ENCODE data around the gene TTC19. TPM values are rescaled to one million over a fixed set of nuclear protein-coding genes. Genes with fewer than 3 reads are reported as not detected.

TTC19 gene
- total and polyA plus RNA-seq, 2 experiments from 2014 or later: 26.3 to 45.3 TPM

GRCh38 chr17:15966183-15966878 lies 33.3 kb upstream of the TTC19 start:
- Histone ChIP-seq H3K9me3 (ENCODE audit: low read depth) (no peaks in the 10 kb centered on the region), H3F3A (ENCODE audit: insufficient read depth) (no peaks in the 10 kb centered on the region), H3K4me3 (no peak overlapping the region), H3K79me2 (ENCODE audit: insufficient read depth) (0 out of 2 replicates have a peak, but pooled peaks cover 20% of the 10 kb centered on the region), H3K27ac (no peak overlapping the region), H3K9ac (no peak overlapping the region), H3K27me3 (replicated peaks; ENCODE audit: insufficient read depth) (no peaks in the 10 kb centered on the region), H3K4me1 (ENCODE audit: insufficient read depth) (peaks cover 7% of the 10 kb centered on the region; the same call in 1 of the 2 replicates), H3K9me2 (ENCODE audit: insufficient read depth) (no peaks in the 10 kb centered on the region), H4K20me1 (ENCODE audit: insufficient read depth) (no peaks in the 10 kb centered on the region; the same call in 1 of the 2 replicates), H3K36me3 (ENCODE audit: low read depth) (no peaks in the 10 kb centered on the region), H2AFZ (no peak overlapping the region), H3K4me2 (ENCODE audit: unreplicated experiment) (no peak overlapping the region)
- no peak for DNase-seq
- TF ChIP-seq EZH2 (IDR thresholded peaks at IDR 0.05; ENCODE audit: insufficient read depth, poor library complexity, severe bottlenecking) (no peak), EZH2phosphoT487 (IDR thresholded peaks at IDR 0.05; ENCODE audit: insufficient read depth, low read depth) (no peak)
- 88 to 89% methylated on average over 13 of the region's 13 CpGs for WGBS, 2 experiments (ENCODE audit: low coverage in 1 of 2, low lambda C conversion rate in 2 of 2, missing lambda C conversion rate in 2 of 2)
- in situ Hi-C loops (cut with MboI): no loop called here

- peaks cover 7% of the 10 kb centered on the region; the same call in 1 of the 2 replicates for H3K4me1 ChIP-seq (ENCODE audit: insufficient read depth)
- no peak for DNase-seq
- no peaks in the 10 kb centered on the region for H3K27me3 ChIP-seq (replicated peaks; ENCODE audit: insufficient read depth)
Measured at GRCh38 chr17:15966879-15967248, 32.8 kb upstream of the TTC19 start.

GRCh38 chr17:15967706-15968399 lies 31.8 kb upstream of the TTC19 start:
- in situ Hi-C loops (cut with MboI): no loop called here
- Histone ChIP-seq H2AFZ (no peak overlapping the region), H3K79me2 (ENCODE audit: insufficient read depth) (0 out of 2 replicates have a peak, but pooled peaks cover 24% of the 10 kb centered on the region), H3K27me3 (replicated peaks; ENCODE audit: insufficient read depth) (no peaks in the 10 kb centered on the region), H4K20me1 (ENCODE audit: insufficient read depth) (no peaks in the 10 kb centered on the region; the same call in 1 of the 2 replicates), H3K9me3 (ENCODE audit: low read depth) (no peaks in the 10 kb centered on the region), H3K36me3 (ENCODE audit: low read depth) (no peaks in the 10 kb centered on the region), H3F3A (ENCODE audit: insufficient read depth) (no peaks in the 10 kb centered on the region), H3K4me2 (ENCODE audit: unreplicated experiment) (no peak overlapping the region), H3K4me3 (no peak overlapping the region), H3K4me1 (ENCODE audit: insufficient read depth) (peaks cover 7% of the 10 kb centered on the region; the same call in 1 of the 2 replicates), H3K9me2 (ENCODE audit: insufficient read depth) (no peaks in the 10 kb centered on the region), H3K27ac (no peak overlapping the region), H3K9ac (no peak overlapping the region)
- WGBS, 2 experiments (ENCODE audit: low coverage in 1 of 2, low lambda C conversion rate in 2 of 2, missing lambda C conversion rate in 2 of 2): 86 to 87% methylated on average over 11 of the region's 11 CpGs
- TF ChIP-seq EZH2 (IDR thresholded peaks at IDR 0.05; ENCODE audit: insufficient read depth, poor library complexity, severe bottlenecking): no peak
- TF ChIP-seq EZH2phosphoT487 (IDR thresholded peaks at IDR 0.05; ENCODE audit: insufficient read depth, low read depth): no peak
- DNase-seq: no peak

More at GRCh38 chr17:15966879-15967248, 32.8 kb upstream of the TTC19 start:
- 0 out of 2 replicates have a peak, but pooled peaks cover 21% of the 10 kb centered on the region for H3K79me2 ChIP-seq (ENCODE audit: insufficient read depth)
- no peaks in the 10 kb centered on the region for H3K9me2 ChIP-seq (ENCODE audit: insufficient read depth)
- 86 to 92% methylated on average over 9 to 11 of the region's 11 CpGs for WGBS, 2 experiments (ENCODE audit: low coverage in 1 of 2, low lambda C conversion rate in 2 of 2, missing lambda C conversion rate in 2 of 2)
- no peak overlapping the region for H3K4me3 ChIP-seq
- no peak for TF ChIP-seq EZH2phosphoT487 (IDR thresholded peaks at IDR 0.05; ENCODE audit: insufficient read depth, low read depth)
- TF ChIP-seq EZH2 (IDR thresholded peaks at IDR 0.05; ENCODE audit: insufficient read depth, poor library complexity, severe bottlenecking): no peak
- no peaks in the 10 kb centered on the region for H3K9me3 ChIP-seq (ENCODE audit: low read depth)
- no peak overlapping the region for H3K9ac ChIP-seq
- H3K36me3 ChIP-seq (ENCODE audit: low read depth): no peaks in the 10 kb centered on the region
- H3F3A ChIP-seq (ENCODE audit: insufficient read depth): no peaks in the 10 kb centered on the region
- H3K27ac ChIP-seq: no peak overlapping the region
- H2AFZ ChIP-seq: no peak overlapping the region
- in situ Hi-C loops (cut with MboI): no loop called here
- no peak overlapping the region for H3K4me2 ChIP-seq (ENCODE audit: unreplicated experiment)
- no peaks in the 10 kb centered on the region; the same call in 1 of the 2 replicates for H4K20me1 ChIP-seq (ENCODE audit: insufficient read depth)

GRCh38 chr17:15969463-15969862 lies 30.2 kb upstream of the TTC19 start:
- TF ChIP-seq EZH2 (IDR thresholded peaks at IDR 0.05; ENCODE audit: insufficient read depth, poor library complexity, severe bottlenecking) (no peak), EZH2phosphoT487 (IDR thresholded peaks at IDR 0.05; ENCODE audit: insufficient read depth, low read depth) (no peak)
- WGBS, 2 experiments (ENCODE audit: low coverage in 1 of 2, low lambda C conversion rate in 2 of 2, missing lambda C conversion rate in 2 of 2): 98 to 100% methylated on average over 8 of the region's 8 CpGs
- in situ Hi-C loops (cut with MboI): no loop called here
- no peak overlapping the region for H3K4me2 ChIP-seq (ENCODE audit: unreplicated experiment)
- H3K9me3 ChIP-seq (ENCODE audit: low read depth): no peaks in the 10 kb centered on the region
- no peak for DNase-seq
- H3K27me3 ChIP-seq (replicated peaks; ENCODE audit: insufficient read depth): no peaks in the 10 kb centered on the region
- no peaks in the 10 kb centered on the region for H3F3A ChIP-seq (ENCODE audit: insufficient read depth)
- H3K36me3 ChIP-seq (ENCODE audit: low read depth): no peaks in the 10 kb centered on the region
- H4K20me1 ChIP-seq (ENCODE audit: insufficient read depth): no peaks in the 10 kb centered on the region; the same call in 1 of the 2 replicates
- H2AFZ ChIP-seq: no peak overlapping the region
- H3K9ac ChIP-seq: no peak overlapping the region
- no peaks in the 10 kb centered on the region for H3K9me2 ChIP-seq (ENCODE audit: insufficient read depth)
- H3K4me3 ChIP-seq: no peak overlapping the region
- 0 out of 2 replicates have a peak, but pooled peaks cover 22% of the 10 kb centered on the region for H3K79me2 ChIP-seq (ENCODE audit: insufficient read depth)
- H3K27ac ChIP-seq: no peak overlapping the region
- 0 out of 2 replicates have a peak, but pooled peaks cover 3% of the 10 kb centered on the region for H3K4me1 ChIP-seq (ENCODE audit: insufficient read depth)

Data from GM23248 (cell line).